RWPE1 (cell line): Measurements from ENCODE around the gene RPL36.

Experiments used
- CTCF ChIA-PET: fragments of 350-600 bp; sonication (Branson Sonifier 250); formaldehyde crosslinking; extraction: SDS; loops from one replicate; lab custom pipeline; 2021; lab: Yijun Ruan, JAX
- POLR2A ChIA-PET: fragments of 400-600 bp; formaldehyde crosslinking; extraction: SDS; loops from one replicate; lab custom pipeline; 2020; ENCODE audit warnings: antibody characterized with exemption; ENCODE audit not compliant: low non-redundant PET; lab: Yijun Ruan, JAX
- DNase-seq: peaks from one replicate; pipeline ENCODE4 v3.0.0; 2012; ENCODE audit warnings: low spot score
- H3K27ac ChIP-seq: fragments of 450-650 bp; 2 replicates; pipeline ENCODE4 v1.5.1; 2017
- TF ChIP-seq, protein P1 (sequence below): fragments of 450-650 bp; conservative IDR thresholded peaks from 2 replicates; pipeline ENCODE4 v1.5.1; 2017; ENCODE audit warnings: low read depth, mild to moderate bottlenecking

Gene RPL36

DNA sequence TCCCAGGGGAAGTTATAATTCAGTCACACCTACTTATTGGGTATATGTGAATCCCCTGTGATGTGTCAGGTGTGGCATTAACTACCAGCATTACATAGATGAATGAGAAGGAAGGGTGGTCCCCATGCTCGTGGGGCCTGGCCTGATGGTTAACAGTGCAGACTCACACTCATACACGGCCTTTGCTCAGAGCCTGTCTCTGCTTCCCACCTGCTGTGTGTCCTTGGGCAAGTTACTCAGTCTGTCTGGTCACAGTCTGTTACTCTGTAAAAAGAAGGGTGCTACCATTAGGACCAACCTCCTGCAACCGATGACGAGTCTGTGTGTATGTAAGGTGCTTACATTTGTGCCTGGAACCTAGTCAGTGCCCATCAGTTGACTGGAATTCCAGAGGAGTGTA lies 43.4 kb upstream of the RPL36 start:
- H3K27ac ChIP-seq = no peak overlapping the region
- DNase-seq = no peak
- POLR2A ChIA-PET = no interaction called here
- CTCF ChIA-PET = no interaction called here
- TF ChIP-seq, protein P1, sequence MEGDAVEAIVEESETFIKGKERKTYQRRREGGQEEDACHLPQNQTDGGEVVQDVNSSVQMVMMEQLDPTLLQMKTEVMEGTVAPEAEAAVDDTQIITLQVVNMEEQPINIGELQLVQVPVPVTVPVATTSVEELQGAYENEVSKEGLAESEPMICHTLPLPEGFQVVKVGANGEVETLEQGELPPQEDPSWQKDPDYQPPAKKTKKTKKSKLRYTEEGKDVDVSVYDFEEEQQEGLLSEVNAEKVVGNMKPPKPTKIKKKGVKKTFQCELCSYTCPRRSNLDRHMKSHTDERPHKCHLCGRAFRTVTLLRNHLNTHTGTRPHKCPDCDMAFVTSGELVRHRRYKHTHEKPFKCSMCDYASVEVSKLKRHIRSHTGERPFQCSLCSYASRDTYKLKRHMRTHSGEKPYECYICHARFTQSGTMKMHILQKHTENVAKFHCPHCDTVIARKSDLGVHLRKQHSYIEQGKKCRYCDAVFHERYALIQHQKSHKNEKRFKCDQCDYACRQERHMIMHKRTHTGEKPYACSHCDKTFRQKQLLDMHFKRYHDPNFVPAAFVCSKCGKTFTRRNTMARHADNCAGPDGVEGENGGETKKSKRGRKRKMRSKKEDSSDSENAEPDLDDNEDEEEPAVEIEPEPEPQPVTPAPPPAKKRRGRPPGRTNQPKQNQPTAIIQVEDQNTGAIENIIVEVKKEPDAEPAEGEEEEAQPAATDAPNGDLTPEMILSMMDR = no peak

DNA sequence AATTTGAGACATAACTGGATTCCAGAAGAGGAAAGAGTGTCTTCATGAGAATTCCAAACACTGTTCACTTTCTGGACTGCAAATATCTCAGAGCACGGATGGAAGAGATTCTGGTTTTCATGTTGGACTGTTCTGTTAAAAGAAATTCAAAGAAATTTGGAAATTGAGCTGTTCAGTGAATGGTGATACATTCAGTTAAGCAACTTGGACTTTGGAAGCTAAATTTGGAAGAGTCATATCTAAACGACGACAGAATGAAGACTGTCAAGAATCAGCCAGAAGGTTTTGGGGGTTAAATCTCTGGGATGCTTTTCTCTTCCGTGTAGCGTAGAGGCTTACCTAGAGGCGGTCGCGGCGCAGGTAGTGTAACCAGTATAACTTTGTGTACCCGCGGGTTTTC lies 41.6 kb upstream of the RPL36 start:
- DNase-seq = no peak
- H3K27ac ChIP-seq = no peak overlapping the region
- POLR2A ChIA-PET = no interaction called here
- TF ChIP-seq, protein P1 = no peak
- CTCF ChIA-PET = interaction anchor here (0.6 kb wide), 1 partner anchor 36 kb away, joined by 3 read pairs; no protein-coding TSS in a partner anchor

DNA sequence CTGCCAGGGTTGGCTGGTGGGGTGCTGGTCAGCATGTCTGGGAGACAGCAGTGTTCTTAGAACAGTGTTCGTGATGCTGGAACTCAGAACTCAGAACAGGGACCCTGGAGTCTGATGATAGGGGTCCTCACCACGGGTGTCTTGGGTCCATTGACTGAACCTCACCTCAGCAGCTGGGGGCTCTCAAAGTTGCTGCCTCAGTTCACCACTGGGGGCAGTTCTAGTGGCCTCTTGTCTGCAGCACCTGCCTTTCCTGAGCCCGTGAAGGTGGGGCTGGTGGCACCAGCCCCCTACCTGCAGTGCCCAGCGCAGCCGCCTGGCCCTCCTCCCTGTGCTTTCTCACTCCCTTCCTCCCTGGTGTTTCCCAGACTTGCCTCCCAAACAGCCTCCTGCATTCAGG lies 38.7 kb upstream of the RPL36 start:
- TF ChIP-seq, protein P1 = no peak
- CTCF ChIA-PET = no interaction called here
- no peak for DNase-seq
- POLR2A ChIA-PET = interaction anchor here (0.6 kb wide), 1 partner anchor 505 kb away, joined by 3 read pairs; no protein-coding TSS in a partner anchor
- H3K27ac ChIP-seq = no peak overlapping the region

DNA sequence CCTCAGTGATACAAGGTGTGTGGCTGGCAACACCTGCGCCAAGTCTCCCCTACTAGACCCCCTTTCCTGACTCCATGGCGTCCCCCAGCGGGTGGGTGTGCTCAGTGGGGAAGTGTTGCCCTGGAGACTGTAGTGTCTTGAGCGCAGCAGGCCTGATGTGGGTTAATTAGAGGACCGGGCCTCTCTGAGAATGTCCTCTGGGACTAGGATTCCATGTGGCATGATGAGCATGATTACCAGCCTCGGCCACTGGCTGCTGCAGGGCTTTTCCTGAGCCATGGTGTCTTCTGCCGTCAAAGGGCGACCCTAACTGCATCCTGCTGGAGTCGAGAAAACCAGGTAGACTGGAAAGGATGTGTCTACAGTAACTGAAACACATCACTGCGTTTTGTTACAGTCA lies 37.8 kb upstream of the RPL36 start:
- ChIA-PET POLR2A (no interaction called here), CTCF (no interaction called here)
- no peak overlapping the region for H3K27ac ChIP-seq
- DNase-seq = no peak
- TF ChIP-seq, protein P1 = no peak

DNA sequence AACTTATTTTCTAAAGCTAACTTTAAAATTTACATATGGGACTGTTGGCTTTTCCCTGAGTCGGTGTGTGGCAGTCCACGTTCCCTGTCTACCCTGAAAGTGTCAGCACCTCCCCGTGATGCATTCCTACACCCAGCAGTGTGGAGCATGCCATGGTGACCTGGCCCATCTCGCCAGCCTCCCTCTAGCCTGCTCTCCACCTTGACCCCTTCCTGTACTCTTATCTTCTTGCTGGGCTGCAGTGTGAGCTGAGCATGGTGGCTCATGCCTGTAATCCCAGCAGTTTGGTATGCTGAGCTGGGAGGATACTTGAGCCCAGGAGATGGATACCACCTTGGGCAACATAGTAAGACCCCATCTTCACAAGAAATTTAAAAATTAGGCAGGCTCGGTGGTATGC lies 35.2 kb upstream of the RPL36 start:
- no peak for DNase-seq
- H3K27ac ChIP-seq = peak overlapping the region; percentile 9; the same call in 1 of the 2 replicates
- TF ChIP-seq, protein P1 = no peak
- POLR2A ChIA-PET = no interaction called here
- CTCF ChIA-PET = interaction anchor here (0.6 kb wide), 1 partner anchor 36 kb away, joined by 4 read pairs; no protein-coding TSS in a partner anchor

DNA sequence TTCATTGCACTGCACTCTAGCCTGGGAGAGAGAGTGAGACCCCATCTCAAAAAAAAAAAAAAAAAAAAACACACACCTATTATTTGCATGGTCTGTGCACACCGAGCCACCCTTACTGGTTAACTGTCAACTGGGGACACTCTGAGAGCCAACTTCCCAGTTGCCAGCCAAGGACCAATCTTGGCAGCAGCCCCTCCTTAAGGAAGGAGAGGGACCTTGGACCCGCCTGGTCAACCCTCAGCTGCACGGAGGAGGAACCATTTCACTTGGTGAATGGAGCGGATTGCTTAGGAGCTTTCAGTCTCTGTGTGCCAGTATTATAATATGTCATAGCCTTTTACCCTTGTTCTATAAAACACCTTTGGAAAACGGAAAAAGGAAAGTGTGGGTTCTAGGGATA lies 34.7 kb upstream of the RPL36 start:
- TF ChIP-seq, protein P1 = no peak
- ChIA-PET POLR2A (no interaction called here), CTCF (no interaction called here)
- H3K27ac ChIP-seq = no peak overlapping the region; the same call in 1 of the 2 replicates
- DNase-seq = no peak
